ENCODE data around the gene ZBED4.

The ZBED4 gene

DNA sequence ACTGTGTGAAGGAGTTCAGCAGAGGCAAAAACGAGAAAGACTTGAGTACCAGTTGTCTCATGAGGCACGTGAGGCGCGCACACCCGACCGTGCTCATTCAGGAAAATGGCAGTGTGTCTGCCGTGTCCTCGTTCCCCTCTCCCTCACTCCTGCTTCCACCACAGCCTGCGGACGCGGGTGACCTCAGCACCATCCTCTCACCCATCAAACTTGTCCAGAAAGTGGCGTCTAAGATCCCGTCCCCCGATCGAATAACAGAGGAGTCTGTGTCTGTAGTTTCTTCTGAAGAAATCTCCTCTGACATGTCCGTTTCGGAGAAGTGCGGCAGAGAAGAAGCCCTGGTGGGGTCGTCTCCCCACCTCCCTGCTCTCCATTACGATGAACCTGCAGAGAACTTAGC, 30.4 kb downstream of the ZBED4 start:
- TF ChIP-seq CTCF (IDR thresholded peaks at IDR 0.05; ENCODE audit: low read depth, low read length, missing control alignments): no peak
- H3K4me3 ChIP-seq (ENCODE audit: low read depth, low read length): no peak overlapping the region
- DNase-seq (ENCODE audit: low read depth): no peak

GRCh38 chr22:49884503-49885260, 31.0 kb downstream of the ZBED4 start:
- DNase-seq (ENCODE audit: low read depth): no peak

DNA sequence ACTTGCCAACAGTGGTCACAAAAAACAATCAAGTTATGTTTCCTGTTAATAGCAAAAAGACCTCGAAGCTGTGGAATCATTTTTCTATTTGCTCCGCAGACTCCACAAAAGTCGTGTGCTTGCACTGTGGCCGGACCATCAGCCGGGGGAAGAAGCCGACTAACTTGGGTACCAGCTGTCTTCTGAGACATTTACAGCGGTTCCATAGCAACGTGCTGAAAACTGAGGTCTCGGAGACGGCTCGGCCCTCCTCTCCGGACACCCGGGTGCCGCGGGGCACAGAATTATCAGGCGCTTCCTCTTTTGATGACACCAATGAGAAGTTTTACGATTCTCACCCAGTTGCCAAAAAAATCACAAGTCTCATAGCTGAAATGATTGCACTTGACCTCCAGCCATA, 31.6 kb downstream of the ZBED4 start:
- H3K4me3 ChIP-seq (ENCODE audit: low read depth, low read length): no peak overlapping the region
- no peak for DNase-seq (ENCODE audit: low read depth)
- no peak for TF ChIP-seq CTCF (IDR thresholded peaks at IDR 0.05; ENCODE audit: low read depth, low read length, missing control alignments)

More at GRCh38 chr22:49884503-49885260, 31.0 kb downstream of the ZBED4 start:
- no peak for TF ChIP-seq CTCF (IDR thresholded peaks at IDR 0.05; ENCODE audit: low read depth, low read length, missing control alignments)
- no peak overlapping the region for H3K4me3 ChIP-seq (ENCODE audit: low read depth, low read length)

- no peak for TF ChIP-seq CTCF (IDR thresholded peaks at IDR 0.05; ENCODE audit: low read depth, low read length, missing control alignments)
- DNase-seq (ENCODE audit: low read depth): no peak
- H3K4me3 ChIP-seq (ENCODE audit: low read depth, low read length): no peak overlapping the region
These were observed 32.2 kb downstream of the ZBED4 start for GRCh38 chr22:49885881-49886280.

DNA sequence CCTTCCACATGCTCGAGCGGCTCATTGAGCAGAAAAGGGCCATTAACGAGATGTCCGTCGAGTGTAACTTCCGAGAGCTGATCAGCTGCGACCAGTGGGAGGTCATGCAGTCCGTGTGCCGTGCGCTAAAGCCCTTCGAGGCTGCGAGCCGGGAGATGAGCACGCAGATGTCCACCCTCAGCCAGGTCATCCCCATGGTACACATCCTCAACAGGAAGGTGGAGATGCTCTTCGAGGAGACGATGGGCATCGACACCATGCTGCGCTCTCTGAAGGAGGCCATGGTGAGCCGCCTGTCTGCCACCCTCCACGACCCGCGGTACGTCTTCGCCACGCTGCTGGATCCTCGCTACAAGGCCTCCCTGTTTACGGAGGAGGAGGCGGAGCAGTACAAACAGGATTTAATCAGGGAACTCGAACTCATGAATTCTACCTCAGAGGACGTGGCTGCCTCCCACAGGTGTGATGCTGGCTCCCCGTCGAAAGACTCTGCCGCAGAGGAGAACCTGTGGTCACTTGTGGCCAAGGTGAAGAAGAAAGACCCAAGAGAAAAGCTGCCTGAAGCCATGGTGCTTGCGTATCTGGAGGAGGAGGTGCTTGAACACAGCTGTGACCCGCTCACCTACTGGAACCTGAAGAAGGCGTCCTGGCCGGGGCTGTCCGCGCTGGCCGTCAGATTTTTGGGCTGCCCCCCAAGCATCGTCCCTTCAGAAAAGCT, 32.9 kb downstream of the ZBED4 start:
- TF ChIP-seq CTCF (IDR thresholded peaks at IDR 0.05; ENCODE audit: low read depth, low read length, missing control alignments): no peak
- H3K4me3 ChIP-seq (ENCODE audit: low read depth, low read length): no peak overlapping the region
- no peak for DNase-seq (ENCODE audit: low read depth)

DNA sequence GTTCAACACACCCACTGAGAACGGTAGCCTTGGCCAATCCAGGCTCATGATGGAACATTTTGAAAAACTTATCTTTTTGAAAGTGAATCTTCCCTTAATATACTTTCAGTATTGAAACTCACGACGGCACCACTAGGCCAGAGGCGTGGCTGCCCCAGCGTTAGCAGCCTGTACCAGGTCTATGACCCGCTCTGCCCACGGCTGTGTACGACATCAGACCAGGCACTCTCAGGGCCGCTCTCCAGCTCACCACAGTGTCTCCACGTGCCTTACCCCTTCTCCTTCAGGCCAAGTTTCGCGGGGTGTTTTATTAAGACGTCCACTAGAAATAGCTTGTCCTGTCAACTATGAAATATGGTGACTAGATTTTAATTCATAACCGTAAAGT, 33.4 kb downstream of the ZBED4 start:
- TF ChIP-seq CTCF (IDR thresholded peaks at IDR 0.05; ENCODE audit: low read depth, low read length, missing control alignments): no peak
- H3K4me3 ChIP-seq (ENCODE audit: low read depth, low read length): no peak overlapping the region
- no peak for DNase-seq (ENCODE audit: low read depth)
